Thymus (tissue), 11 donors: ENCODE results near the gene CSNK1A1. TPM values are rescaled to one million over a fixed set of nuclear protein-coding genes. Genes with fewer than 3 reads are reported as not detected.
"Not testable (repeated sequence)": the region's sequence is repeated elsewhere in the genome, so short reads cannot be mapped to it uniquely, and the experiment has no call there.

ENCODE experiments used
- DNase-seq, 9 donors: peaks; one replicate each; pipeline ENCODE4 v3.0.0-alpha.2; 2013; ENCODE audit warnings: low spot score in 9 of 9, low read depth in 6 of 9, missing footprints in 1 of 9
- H3K27ac ChIP-seq, 2 donors: one replicate each; pipeline ENCODE4 v1.5.1; 2013; ENCODE audit warnings: control low read depth in 1 of 2, low read depth in 1 of 2, low read length in 1 of 2, mild to moderate bottlenecking in 1 of 2, moderate library complexity in 1 of 2
- H3K27me3 ChIP-seq, 2 donors: one replicate each; pipeline ENCODE4 v1.5.1; 2013; ENCODE audit warnings: low read length in 1 of 2; ENCODE audit not compliant: control insufficient read depth in 2 of 2, insufficient read depth in 1 of 2
- H3K36me3 ChIP-seq, 2 donors: one replicate each; pipeline ENCODE4 v1.5.1; 2013; ENCODE audit warnings: low read length in 1 of 2, mild to moderate bottlenecking in 1 of 2, moderate library complexity in 1 of 2; ENCODE audit not compliant: control insufficient read depth in 2 of 2, insufficient read depth in 2 of 2
- H3K4me1 ChIP-seq, 2 donors: one replicate each; pipeline ENCODE4 v1.5.1; 2013; ENCODE audit warnings: low read length in 2 of 2; ENCODE audit not compliant: control insufficient read depth in 2 of 2, insufficient read depth in 2 of 2
- H3K4me3 ChIP-seq, 2 donors: one replicate each; pipeline ENCODE4 v1.5.1; 2013; ENCODE audit warnings: low read length in 2 of 2, control low read depth in 1 of 2, mild to moderate bottlenecking in 1 of 2
- H3K9me3 ChIP-seq, 2 donors: one replicate each; pipeline ENCODE4 v1.5.1; 2013; ENCODE audit warnings: low read length in 1 of 2, mild to moderate bottlenecking in 1 of 2; ENCODE audit not compliant: control insufficient read depth in 2 of 2, insufficient read depth in 1 of 2
- WGBS: extraction: QIAGEN DNeasy Blood & Tissue Kit; methylation state at CpG from one replicate; pipeline ENCODE4 v1.1.7; 2013; 5-methylcytosine and 5-hydroxymethylcytosine counted together
- polyA plus RNA-seq: library from polyadenylated mRNA; stranded (reverse); fragments of 200-250 nt; gene quantifications from one replicate; pipeline ENCODE4 v1.2.3, GENCODE V29; 2013
- total RNA-seq: library from RNA; stranded (reverse); fragments of 120-200 nt; gene quantifications from one replicate; pipeline ENCODE4 v1.2.4, GENCODE V29; 2013
- donor health status: healthy.

CSNK1A1 gene
- total and polyA plus RNA-seq, 2 donors = 91.6 to 171 TPM

DNA sequence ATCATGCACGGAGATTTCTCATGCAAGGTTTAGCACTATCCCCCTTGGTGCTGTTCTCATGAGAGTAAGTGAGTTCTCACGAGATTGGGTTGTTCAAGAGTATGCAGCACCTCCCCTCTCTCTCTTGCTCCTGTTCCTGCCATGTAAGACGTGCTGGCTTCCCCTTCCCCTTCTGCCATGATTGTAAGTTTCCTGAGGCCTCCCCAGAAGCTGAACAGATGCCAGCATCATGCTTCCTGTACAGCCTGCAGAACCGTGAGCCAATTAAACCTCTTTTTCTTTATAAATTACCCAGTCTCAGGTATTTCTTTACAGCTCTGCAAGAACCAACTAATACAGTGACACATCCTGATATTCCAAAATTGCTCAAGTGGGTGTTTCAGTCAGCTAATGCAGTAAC lies 106.8 kb downstream of the CSNK1A1 start:
- 87% methylated on average over 4 of the region's 4 CpGs for WGBS
- H3K27ac ChIP-seq, H3K4me3 ChIP-seq, H3K36me3 ChIP-seq, H3K27me3 ChIP-seq, H3K9me3 ChIP-seq, DNase-seq: not testable (repeated sequence)
- H3K4me1 ChIP-seq = peaks cover 0 to 20% of the 10 kb centered on the region in 2 donors

DNA sequence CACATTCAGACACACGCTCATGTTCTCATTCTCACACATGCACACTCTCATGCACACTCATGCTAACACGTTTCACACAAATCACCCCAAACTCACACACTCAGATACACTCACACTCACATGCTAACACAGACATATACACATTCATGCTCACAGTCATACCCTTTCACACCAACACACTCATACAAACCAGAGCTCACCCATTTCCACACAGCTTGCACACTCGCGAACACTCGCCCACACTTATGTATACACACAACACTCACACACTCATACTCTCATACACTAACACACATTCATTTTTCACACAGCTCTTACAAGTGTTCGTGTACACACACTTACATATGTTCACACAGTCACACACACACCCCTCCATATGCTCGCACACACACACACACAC lies 108.0 kb downstream of the CSNK1A1 start:
- no peaks in the 10 kb centered on the region for H3K27me3 ChIP-seq
- 97% methylated on average over 7 of the region's 7 CpGs for WGBS
- no peaks in the 10 kb centered on the region for H3K36me3 ChIP-seq
- DNase-seq = no peak
- no peak overlapping the region for H3K4me3 ChIP-seq
- peaks cover 0 to 27% of the 10 kb centered on the region in 2 donors for H3K4me1 ChIP-seq
- H3K9me3 ChIP-seq = peaks cover 0 to 3% of the 10 kb centered on the region in 2 donors
- H3K27ac ChIP-seq = no peak overlapping the region

DNA sequence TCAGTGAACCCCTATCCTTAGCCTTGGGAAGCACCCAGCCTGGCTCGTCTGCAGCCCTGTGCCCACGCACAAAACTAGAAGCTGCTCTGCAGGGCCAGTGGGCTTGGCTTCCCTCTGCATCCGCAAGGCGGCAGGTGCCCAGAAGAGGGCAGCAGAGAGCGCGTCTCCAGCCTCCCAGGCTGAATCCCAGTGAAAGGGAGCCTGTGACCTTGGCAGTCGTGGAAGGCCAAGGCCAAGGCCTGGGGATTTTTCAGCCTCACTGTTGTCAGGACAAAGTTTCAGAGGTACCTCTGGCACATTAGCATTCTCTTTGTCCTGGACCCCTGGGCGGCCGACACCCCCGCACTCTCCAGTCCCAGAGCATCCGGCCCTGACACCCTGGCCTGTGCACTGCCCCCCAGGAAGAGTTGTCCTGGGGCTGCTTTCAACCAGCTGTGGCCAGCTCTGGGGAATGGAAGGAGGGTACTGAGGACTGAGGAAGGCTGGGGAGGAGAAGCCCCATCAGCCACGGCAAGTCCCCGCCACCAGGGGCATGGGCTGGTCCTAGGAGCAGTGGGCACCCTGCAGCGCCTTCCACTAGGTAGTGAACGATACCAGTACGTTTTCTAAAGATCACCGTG lies 108.6 kb downstream of the CSNK1A1 start:
- Histone ChIP-seq H3K4me3 (no peak overlapping the region), H3K9me3 (peaks cover 0 to 3% of the 10 kb centered on the region in 2 donors), H3K4me1 (peaks cover 0 to 29% of the 10 kb centered on the region in 2 donors), H3K27me3 (no peaks in the 10 kb centered on the region), H3K36me3 (no peaks in the 10 kb centered on the region), H3K27ac (no peak overlapping the region)
- 56% methylated on average over 17 of the region's 17 CpGs for WGBS
- DNase-seq = peak in 6 of 9 donors; percentile 34 to 74 (median 48)

Other genes starting within 250 kb of the CSNK1A1 start
- gene GRPEL2, start 205.9 kb downstream of the CSNK1A1 start, total RNA-seq = 13.2 TPM
- gene GRPEL2, start 205.9 kb downstream of the CSNK1A1 start, polyA plus RNA-seq = 9.5 TPM
- 8.4 TPM for gene PCYOX1L, start 193.4 kb downstream of the CSNK1A1 start, total RNA-seq
- 19.7 TPM for gene PCYOX1L, start 193.4 kb downstream of the CSNK1A1 start, polyA plus RNA-seq
- gene IL17B, start 172.1 kb downstream of the CSNK1A1 start, total RNA-seq = 0.24 TPM
- gene IL17B, start 172.1 kb downstream of the CSNK1A1 start, polyA plus RNA-seq = 1.2 TPM
- 1.1 TPM for gene ARHGEF37, start 30.1 kb upstream of the CSNK1A1 start, total RNA-seq
- gene ARHGEF37, start 30.1 kb upstream of the CSNK1A1 start, polyA plus RNA-seq = 2.5 TPM
- 1.0 TPM for gene PPARGC1B, start 178.9 kb upstream of the CSNK1A1 start, total RNA-seq
- gene PPARGC1B, start 178.9 kb upstream of the CSNK1A1 start, polyA plus RNA-seq = 0.82 TPM